ENCODE data around the gene STK39.

The STK39 gene

DNA sequence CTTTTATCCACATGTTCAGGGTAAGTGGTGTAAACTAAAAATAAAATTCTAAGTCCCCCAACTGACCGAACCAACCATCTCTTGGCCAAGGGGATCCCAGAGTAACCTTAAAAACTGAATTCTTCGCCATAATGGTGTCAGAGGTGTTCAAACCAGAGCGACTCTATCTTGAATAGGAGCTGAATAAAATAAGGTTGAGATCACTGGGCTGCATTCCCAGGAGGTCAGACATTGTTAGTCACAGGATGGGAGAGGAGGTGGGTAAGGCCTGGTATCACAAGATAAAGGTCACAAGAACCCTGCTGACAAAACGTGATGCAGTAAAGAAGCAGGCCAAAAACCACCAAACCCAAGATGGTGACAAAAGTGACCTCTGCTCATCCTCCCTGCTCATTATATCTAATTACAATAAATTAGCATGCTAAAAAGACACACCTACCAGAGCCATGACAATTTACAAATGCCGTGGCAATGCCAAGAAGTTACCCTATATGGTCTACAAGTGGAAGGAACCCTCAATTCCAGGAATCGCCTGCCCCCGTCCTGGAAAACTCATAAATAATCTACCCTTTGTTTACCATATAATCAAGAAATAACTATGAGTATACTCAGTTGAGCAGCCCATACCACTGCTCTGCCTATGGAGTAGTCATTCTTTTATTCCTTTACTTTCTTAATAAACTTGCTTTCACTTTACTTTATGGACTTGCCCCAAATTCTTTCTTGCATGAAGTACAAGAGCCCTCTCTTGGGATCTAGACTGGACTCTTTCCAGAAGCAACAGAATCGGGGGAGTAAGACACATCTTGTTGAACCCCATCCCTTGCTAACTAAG, 302.4 kb downstream of the STK39 start:
- DNase-seq: no peak

DNA sequence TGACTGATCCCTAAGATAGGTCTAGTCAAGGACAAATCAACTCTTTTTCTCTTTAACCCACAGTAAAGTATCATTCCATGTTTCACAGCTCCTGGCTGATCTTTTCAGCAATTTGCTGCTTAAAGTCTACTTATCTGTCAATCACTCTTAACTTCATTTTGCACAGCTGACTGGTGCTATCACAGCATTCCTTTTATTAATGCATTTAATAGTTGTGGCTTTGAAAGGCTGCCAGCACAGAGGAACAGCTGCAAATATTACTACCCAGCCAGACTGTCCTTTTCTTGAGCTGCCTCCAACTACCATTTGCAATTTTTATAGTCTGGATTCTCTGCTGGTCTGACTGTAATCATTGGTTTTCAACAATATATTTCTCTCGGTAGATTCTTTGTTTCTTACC, 303.5 kb downstream of the STK39 start:
- DNase-seq: no peak

DNA sequence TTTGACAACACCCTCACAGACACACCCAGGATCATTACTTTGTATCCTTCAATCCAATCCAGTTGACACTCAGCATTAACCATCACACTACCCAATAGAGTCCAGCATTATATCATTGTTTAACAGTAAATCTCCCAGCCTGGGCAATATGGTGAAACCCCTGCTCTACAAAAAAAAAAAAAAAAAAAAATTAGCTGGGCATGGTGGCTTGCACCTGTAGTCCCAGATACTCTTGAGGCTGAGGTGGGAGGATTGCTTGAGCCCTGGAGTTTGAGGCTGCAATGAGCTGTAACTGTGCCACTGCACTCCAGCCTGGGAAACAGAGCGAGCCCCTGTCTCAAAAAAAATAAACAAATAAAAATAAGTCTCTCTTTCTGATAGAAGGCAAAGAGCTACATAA, 304.0 kb downstream of the STK39 start:
- DNase-seq: no peak

DNA sequence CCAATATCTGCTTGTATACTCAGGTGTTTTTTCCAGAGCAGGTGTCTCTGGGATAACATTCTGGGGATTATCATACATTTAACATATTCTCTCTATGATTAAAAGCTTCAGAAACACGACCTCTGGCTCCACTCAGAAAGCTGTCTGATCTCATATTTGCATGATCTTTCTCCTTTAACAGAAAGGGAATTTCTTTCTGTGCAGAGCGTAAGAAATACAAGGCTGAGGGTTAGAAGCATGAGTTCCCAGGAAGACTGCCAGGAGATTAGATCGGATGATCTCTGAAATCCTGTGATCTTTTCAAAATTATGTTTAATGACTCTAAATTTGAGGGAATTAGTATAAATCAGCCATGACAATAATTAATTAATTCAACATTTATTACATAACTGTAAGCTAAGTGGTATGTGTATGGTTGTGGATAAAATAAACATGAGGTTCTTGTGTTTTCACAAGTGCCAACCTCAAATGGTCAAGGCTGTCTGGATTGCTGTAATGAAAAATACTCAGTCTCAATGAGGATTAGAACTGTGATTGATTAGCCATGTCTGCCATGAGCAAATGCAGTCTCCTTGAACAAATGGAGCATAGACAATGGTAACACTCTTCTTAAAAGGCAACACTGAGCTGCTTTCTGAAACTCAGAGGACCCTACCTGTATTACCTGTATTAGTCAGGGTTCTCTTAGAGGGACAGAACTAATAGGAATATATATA, 304.9 kb downstream of the STK39 start:
- no peak for DNase-seq

DNA sequence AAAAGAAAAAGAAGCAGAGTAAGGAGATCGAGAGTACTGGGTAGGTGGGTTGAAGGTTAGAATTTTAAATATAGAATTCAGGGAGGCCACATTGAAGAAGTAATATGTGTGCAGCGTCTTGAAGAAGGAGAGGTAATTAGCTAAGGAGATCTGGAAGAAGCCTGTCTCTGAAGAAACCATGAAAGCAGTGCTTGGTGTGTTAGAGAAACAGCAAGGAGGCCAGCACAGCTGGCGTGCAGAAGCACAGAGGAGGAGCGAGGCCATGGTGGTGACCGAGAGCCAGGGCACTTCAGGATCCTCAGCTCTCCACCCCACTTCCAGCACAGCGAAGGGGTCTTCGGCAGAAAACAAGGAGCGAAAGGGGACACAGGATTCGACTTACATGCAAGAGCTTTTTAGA, 305.8 kb downstream of the STK39 start:
- DNase-seq: no peak

DNA sequence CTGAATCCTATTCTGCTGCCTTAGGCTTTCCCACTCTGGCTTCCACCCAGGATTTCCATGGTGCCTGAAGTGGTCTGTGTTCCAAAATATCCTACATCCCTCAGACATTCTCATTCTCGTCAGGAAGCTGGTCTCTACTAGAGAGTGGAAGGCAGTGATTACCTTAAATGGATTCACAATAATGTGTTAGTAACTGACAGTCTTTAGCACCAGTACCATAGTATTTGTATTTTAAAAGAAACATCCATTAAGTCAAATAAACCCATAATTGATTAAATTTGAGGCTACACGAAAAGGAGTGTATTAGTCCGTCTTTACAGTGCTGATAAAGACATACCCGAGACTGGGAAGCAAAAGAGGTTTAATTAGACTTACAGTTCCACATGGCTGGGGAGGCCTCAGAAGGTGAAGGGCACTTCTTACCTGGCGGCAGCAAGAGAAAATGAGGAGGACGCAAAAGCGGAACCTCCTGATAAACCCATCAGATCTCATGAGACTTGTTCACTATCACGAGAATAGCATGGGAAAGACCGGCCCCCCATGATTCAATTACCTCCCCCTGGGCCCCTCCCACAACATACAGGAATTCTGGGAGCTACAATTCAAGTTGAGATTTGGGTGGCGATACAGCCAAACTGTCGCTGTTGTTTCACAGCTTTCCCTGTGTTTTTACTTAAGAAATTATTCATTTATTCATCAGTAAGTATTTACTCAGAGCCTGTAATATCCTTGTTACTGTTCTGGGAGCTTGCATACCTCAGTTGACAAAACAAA, 306.5 kb downstream of the STK39 start:
- DNase-seq: no peak

DNA sequence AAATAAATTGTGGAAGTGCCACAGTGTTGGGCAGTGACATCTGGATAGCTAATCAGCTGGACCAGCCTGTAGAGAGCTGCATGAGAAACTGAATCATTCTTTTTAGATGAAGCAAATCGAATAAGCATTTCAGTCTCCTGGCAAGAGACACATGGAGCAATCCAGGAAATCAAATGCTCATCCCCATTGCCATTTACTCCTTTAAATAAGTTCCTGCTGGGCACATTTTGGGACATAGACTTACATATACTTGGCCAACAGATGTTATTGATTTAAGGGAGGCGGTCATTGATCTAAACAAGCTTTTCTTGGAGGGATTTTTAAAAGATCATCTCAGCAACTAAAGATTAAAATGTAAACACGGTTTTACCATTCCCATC, 307.1 kb downstream of the STK39 start:
- no peak for DNase-seq

DNA sequence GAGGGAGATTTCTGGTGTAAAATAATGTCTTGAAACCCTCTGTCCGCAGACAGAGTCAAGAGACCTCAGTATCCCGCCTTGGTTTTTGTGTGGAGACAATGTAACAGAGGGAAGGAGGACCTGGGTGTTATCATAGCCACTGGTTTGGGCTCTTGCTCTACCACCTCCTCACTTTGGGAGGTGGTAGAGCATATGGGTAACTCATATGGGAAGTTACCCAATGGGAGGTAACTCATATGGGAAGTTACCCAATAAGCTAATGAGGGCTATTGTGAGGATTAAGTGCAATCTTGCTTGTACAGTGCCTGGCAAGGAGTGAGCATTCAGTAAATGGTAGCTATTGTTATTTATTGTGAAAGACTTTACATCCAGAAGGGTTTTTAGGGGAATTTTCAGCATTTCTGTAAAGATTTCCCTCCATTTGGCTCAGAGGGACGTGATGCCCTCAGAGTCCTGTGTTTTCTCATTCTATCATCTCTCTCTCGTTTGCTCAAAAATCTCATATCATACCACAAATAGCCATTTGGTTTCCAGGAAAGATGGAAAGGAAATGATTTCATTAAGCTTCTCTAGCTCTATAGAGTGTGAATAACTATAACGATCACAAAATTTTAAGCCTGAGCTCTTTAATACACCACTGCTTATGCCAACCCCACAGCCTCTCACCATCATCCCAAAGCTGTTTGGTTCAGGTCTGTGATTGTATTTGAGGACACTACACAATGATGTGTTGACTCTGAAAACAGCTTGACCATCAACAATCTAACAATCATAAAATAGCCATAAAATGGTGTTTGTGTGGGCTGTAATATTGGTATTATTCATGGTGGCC, 307.7 kb downstream of the STK39 start:
- DNase-seq: no peak

DNA sequence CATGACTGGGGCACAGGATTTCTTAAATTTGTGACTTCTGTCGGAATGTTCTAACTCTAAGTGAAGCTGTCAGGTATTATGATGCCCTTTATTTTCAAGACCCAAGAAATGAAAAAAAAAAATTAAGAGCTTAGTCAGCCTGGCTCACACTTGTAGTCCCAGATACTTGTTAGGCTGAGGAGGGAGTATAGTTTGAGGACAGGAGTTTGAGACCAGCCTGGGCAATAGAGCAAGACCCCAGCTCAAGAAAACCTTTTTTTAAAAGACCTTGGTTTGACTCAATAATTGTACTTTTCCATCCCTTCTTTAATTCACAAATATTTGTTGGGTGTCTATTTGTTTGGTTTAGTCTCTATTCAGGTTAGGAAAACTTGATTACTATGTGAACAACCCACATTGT, 310.0 kb downstream of the STK39 start:
- no peak for DNase-seq

DNA sequence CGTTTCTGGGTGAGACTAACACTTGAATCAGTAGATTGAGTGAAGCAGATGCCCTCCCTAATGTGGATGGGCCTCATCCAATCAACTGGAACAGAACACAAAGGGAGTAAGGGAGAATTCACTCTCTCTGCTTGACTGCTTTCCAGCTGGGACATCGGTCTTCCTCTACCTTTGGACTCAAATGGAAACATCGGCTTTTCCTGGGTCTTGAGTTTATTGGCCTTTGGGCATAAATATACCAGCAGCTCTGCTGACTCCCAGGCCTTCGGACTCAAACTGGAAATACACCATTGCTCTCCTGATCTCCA, 311.6 kb downstream of the STK39 start:
- DNase-seq: no peak

DNA sequence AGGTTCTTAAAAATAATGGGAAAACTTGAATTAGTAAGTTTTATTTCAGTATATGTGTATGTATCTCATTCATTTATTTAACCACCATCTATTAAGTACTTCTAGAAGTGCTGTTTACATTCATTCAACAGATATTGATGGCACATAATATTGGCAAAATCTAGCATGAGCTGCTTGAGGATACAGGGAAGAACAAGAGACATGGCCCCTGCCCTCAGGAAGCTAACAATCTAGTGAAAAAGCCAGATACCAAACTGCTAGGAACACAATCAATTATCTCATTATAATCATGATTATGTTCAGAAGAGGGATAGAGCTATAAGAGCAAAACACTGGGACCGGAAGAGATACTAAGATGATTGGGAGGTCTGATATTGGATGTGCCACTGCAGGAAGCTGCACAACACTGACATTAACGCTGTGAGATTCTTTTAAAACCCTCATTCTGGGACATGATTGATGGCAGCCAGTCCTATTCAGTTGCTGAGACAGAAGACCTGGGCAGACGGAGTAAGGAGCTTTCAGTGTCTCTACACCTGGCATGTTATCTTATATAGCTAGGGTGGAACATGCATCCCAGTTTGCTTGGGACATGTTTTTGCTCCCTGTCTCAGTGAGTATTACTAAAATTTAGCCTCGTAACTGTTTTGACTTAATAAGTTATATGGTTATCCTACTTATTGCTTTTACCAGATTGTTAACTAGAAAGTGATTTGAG, 314.1 kb downstream of the STK39 start:
- no peak for DNase-seq

DNA sequence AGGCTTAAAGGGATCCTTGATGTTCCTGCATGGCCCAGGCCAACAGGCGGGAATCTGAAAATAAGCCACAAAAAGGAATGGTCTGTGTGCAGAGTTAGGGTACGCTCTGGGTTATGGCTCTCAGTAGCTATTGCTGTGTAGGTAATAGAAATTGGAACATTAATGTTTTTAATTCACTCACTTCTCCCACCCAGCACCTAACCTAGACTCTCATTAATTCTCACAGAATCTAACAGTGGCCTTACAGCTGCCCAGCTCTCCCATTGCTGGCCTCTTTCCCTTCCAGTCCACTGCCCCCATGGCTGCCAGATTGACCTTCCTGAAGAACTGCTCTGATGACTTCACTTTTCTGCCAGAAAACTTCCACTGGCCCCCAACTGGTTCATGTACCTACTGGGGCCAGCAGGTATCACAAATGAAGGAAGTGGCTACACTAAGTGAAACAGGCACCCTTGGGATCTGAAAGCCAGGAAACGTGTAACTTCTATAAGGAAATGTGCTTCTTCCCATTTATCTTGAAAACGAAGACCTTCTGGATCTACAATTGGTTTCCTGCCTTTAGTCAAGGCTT, 315.2 kb downstream of the STK39 start:
- DNase-seq: no peak

DNA sequence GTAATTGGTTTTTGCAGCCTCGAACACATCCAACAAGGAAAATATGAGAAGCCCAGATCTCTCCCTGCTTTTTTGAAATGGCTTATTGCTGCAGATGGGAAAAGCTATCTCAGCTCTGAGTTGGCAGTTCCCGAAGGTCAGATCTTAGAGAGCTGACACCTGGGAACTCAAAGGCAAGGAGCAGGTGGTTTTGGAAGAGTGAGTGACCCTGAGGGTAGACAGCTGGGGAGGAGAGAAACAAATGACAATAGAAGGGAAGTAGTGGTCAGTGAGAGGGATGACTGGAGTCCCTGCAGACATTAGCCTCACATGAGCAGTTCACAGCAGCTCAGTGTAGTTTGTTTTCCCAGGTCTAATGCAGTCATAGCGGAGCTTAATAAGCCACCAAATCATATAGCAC, 317.9 kb downstream of the STK39 start:
- no peak for DNase-seq

DNA sequence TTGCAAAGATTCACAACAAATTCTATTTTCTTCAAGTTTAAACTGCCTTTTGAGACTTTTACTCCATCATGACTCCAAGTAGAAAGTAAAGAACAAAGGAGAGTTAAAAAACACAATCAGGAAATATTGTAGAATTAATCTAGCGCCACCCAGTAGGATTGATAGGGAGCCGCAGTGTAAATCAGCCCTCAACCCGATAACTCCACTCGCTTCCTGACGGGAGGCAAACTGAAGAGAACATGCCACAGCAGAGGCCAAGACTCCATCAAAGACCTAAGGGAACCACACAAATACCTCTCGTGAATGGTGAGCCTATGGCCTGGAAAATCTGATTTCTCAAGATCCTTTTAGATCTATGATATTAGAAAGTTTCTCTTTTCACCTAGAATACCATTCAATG, 319.0 kb downstream of the STK39 start:
- DNase-seq: no peak

DNA sequence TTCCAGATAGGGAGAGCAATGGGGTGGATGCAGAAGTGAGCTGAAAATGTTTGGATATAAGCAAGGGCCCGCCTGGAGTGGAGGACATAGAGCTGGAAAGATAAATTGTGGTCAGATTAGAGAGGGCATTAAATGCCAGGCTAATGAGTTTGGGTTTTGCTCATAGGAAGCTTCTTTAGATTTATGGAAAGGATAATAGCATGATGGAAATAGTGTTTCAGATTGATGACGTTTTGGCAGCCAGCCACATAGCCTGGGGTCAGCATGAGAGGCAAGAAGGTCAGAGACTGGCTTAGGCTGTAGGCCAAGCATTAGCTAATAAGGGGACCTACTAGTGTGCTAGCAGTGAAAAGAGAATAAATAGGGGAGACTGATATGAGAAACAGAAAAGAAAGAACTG, 321.6 kb downstream of the STK39 start:
- no peak for DNase-seq

DNA sequence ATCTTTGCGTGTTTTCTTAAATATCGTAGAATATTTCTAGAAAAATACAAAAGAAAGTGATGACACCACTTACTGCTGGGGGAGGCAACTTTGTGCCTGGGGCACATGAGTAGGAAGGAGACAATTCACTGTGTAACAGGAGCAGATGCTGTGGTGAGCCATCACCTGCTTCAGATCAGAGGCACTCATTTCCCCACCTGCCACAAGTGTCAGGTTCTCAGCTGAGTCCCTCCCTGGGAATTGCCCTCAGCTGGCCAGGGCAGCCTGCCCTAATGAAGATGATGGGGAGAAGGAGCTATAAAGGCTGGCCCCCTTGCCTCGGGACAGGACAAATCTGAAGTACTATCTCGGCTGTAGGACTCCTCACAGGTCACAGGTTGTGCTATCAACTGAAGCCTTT, 322.8 kb downstream of the STK39 start:
- DNase-seq: no peak

DNA sequence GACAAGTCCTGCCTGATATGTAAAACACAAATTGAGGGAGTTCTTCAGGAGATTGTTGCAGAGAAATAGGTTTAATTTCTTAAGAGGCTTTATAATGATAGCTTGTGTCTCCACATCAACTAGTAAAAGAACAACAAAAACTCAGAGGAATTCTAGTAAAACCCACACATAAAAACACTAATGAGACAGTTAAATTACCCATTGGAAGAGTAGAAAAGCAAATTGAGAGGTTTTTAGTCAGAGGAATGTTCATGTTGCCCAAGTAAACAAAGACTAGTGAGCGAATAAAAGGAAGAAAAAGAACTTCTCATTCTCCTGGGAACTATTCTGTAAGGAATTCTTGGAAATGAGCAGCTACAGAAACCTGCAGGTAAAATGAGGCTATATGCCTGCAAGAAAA, 330.6 kb downstream of the STK39 start:
- DNase-seq: no peak

DNA sequence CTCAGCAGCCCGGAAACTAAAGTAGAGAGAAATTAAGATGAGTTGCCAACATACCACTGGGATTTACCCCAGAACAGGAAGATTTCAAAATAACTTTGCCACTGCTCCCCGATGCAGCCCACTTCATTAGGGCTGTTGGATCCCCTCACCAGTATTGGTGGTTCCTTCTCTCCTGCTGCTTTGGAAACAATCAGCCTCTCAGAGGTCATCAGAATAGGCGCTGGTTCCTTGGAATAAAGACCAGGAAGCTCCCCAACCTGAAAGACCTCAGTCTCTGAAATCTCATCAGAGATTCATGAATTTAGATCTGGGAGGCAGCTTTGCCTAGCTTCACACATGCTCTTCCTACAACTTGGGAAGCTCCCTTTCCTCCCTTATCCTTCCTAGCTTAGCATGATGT, 332.4 kb downstream of the STK39 start:
- DNase-seq: no peak

DNA sequence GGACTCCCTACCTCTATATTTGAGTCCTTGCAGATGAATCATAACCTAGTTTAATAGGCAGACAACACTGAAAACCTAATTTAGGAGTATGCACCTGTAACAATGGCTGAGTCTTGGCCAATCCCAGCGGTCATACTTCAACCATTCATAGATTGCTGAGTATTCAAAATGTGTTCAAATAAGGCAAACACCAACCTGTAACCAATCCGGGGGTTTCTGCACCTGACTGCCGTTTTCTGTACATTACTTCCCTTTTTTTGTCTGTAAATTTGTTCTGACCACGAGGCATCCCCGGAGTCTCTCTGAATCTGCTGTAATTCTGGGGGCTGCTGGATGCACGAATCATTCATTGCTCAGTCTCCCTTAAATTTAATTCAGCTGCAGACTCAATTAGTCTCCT, 338.6 kb downstream of the STK39 start:
- DNase-seq: no peak

DNA sequence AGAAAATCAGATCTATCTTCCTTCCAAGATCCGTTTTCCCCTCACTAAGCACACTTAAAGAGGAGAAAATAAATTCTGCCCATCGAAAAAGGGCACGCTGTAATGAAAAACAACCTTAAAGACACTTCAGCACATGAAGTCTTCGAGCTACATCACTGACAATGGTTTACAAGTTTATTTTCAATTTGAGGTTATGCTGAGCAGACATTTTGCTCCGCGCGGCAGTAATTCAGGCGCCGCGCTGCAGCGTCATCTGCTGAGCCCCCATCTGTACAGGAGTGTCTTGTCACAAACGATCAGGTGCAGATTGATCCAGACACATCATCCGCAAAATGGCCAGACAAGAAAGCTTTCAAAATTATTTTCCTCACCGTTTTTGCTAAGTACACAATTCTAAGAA, 341.7 kb downstream of the STK39 start:
- no peak for DNase-seq

All from cortex of kidney (tissue), 1 donor.